Skeletal muscle tissue (tissue), 4 donors: ENCODE measurements around the gene KIF16B. TPM values are rescaled to one million over a fixed set of nuclear protein-coding genes. Genes with fewer than 3 reads are reported as not detected.

ENCODE experiments used
- H3K27ac ChIP-seq: one replicate; pipeline ENCODE4 v1.7.0; 2013; ENCODE audit warnings: mild to moderate bottlenecking, low read depth, low read length, inconsistent platforms
- H3K27me3 ChIP-seq, 3 donors: one replicate each; pipeline ENCODE4 v1.7.0; 2013; ENCODE audit warnings: low read length in 3 of 3; ENCODE audit not compliant: control insufficient read depth in 3 of 3, insufficient read depth in 3 of 3
- H3K36me3 ChIP-seq, 3 donors: one replicate each; pipeline ENCODE4 v1.7.0; 2013; ENCODE audit warnings: low read length in 3 of 3; ENCODE audit not compliant: control insufficient read depth in 3 of 3, insufficient read depth in 3 of 3
- H3K4me1 ChIP-seq, 3 donors: one replicate each; pipeline ENCODE4 v1.7.0; 2013; ENCODE audit warnings: low read length in 3 of 3, mild to moderate bottlenecking in 3 of 3; ENCODE audit not compliant: control insufficient read depth in 3 of 3, insufficient read depth in 3 of 3
- H3K4me3 ChIP-seq, 3 donors: one replicate each; pipeline ENCODE4 v1.7.0; 2013; ENCODE audit warnings: low read length in 3 of 3
- H3K9ac ChIP-seq, 3 donors: one replicate each; pipeline ENCODE4 v1.7.0; 2013; ENCODE audit warnings: low read length in 3 of 3, mild to moderate bottlenecking in 3 of 3, moderate library complexity in 2 of 3, low read depth in 1 of 3
- H3K9me3 ChIP-seq, 3 donors: one replicate each; pipeline ENCODE4 v1.7.0; 2013; ENCODE audit warnings: low read length in 3 of 3; ENCODE audit not compliant: control insufficient read depth in 3 of 3
- total RNA-seq: library from RNA; depleted of rRNA; stranded (reverse); fragments of >200 nt; gene quantifications from one replicate; pipeline ENCODE4 v1.2.3, GENCODE V29; 2014
- donor health status: Osteomylitis.

KIF16B gene
- total RNA-seq, 1 donor from 2014 or later = 42.8 TPM

DNA sequence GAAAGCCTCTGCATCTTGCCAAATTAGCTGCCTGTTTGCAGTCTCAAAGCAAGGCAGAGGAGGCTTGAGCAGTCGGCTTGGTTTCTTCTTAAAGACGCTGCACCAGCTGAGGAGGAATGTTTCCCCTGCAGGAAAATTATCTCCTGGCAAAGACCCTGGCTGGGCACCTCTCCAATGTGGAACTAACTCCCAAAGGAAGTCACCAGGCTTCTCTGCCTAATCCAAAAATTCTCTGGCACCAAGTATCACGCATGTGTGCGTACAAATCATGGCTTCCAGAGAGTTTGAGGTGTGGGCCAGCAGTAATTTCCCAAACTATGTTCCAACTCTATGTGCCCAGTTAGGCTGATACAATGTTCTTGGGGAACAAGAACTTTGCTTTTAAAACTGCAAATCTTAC is 176.2 kb downstream of the KIF16B start:
- Histone ChIP-seq H3K9me3 (no peaks in the 10 kb centered on the region), H3K4me3 (no peak overlapping the region), H3K36me3 (no peaks in the 10 kb centered on the region), H3K27me3 (no peaks in the 10 kb centered on the region), H3K4me1 (peaks cover 13 to 41% (median 34%) of the 10 kb centered on the region in 3 donors), H3K9ac (peak overlapping the region in 1 of 3 donors; percentile 9), H3K27ac (no peak overlapping the region)

DNA sequence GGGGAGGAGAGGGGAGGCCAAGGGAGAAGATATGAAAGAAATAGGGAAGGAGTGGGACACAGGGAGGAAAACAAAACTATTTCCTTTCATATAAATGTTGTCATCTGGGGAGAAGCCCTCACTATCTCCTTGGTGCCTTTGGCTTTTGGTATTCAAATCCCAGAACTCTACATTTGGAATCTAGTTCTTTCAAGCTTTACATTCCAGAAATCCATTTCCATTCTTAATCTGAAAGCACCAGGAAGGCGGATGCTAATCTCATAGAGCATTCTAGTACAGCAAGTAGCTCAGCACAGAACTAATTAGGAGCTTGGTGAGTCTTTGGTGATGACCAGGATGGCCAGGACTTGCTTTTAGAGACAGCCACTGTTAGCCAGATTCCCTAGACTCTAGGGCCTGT is 177.9 kb downstream of the KIF16B start:
- Histone ChIP-seq H3K9me3 (no peaks in the 10 kb centered on the region), H3K27ac (no peak overlapping the region), H3K36me3 (peaks cover 0 to 4% (median 3%) of the 10 kb centered on the region in 3 donors), H3K27me3 (no peaks in the 10 kb centered on the region), H3K4me3 (no peak overlapping the region), H3K4me1 (peaks cover 13 to 29% (median 28%) of the 10 kb centered on the region in 3 donors), H3K9ac (no peak overlapping the region)

DNA sequence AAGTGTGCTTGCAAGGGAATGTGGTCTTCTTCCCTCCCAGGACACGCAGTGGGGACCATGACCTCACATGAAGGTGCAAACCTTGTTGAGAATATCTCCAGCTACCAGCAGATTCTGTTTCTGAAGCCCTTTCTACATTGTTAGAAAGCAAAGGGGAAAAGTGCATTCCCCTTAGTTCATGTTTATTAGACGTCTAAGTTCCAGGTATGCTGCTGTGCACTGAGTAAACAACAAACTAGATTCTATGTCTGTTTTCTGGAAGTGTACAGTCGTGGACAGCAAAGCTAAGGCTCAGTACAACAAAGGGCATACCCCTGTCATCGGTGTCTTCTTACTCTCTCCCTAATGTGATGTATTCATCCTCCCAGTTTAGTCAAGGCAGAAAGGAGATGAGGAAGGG is 178.5 kb downstream of the KIF16B start:
- no peak overlapping the region for H3K27ac ChIP-seq
- no peak overlapping the region for H3K9ac ChIP-seq
- no peaks in the 10 kb centered on the region for H3K9me3 ChIP-seq
- H3K4me3 ChIP-seq = no peak overlapping the region
- H3K27me3 ChIP-seq = no peaks in the 10 kb centered on the region
- H3K36me3 ChIP-seq = peaks cover 0 to 4% (median 3%) of the 10 kb centered on the region in 3 donors
- H3K4me1 ChIP-seq = peaks cover 13 to 23% (median 22%) of the 10 kb centered on the region in 3 donors

DNA sequence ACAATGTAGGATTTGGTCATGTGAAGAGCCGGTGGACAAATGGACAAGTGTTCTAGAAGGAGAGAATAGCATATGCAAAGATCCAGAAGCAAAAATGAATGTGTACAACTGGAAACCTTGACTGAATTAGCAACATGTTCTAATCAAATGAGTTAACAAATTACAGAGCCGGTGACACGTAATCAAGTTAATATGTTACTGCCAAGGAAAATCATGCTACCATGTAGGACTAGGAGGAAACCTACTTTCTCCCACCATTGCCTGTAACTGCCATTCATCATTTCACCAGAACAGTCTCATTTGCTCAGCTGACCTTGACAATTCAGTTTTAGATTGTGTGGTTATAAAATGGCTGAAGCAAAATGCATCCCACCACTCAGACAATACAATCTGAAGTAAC is 179.4 kb downstream of the KIF16B start:
- peaks cover 13 to 18% (median 17%) of the 10 kb centered on the region in 3 donors for H3K4me1 ChIP-seq
- H3K27me3 ChIP-seq = no peaks in the 10 kb centered on the region
- no peaks in the 10 kb centered on the region for H3K9me3 ChIP-seq
- no peak overlapping the region for H3K27ac ChIP-seq
- H3K36me3 ChIP-seq = peaks cover 0 to 4% (median 3%) of the 10 kb centered on the region in 3 donors
- H3K9ac ChIP-seq = no peak overlapping the region
- no peak overlapping the region for H3K4me3 ChIP-seq

DNA sequence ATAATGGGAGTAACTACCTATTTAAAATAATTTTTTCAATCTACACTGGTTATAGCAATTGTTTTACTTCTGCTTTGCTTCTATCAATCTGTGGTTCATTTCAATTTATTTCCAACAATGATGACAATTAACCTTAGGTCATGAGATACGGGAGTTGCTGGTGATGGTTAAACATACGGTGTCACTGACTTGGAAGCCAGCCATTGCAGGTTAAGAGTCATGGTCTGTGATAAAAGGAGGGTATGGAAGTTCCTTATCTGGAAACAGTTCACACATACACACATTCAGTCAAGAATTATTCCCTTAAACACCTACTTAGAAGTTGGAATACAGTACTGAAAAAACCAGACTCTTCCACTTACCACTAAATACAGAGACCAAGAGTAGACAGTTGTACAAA is 180.0 kb downstream of the KIF16B start:
- Histone ChIP-seq H3K9ac (no peak overlapping the region), H3K4me3 (no peak overlapping the region), H3K27me3 (no peaks in the 10 kb centered on the region), H3K36me3 (peaks cover 0 to 4% (median 3%) of the 10 kb centered on the region in 3 donors), H3K4me1 (peaks cover 13 to 18% (median 16%) of the 10 kb centered on the region in 3 donors), H3K27ac (no peak overlapping the region), H3K9me3 (no peaks in the 10 kb centered on the region)

DNA sequence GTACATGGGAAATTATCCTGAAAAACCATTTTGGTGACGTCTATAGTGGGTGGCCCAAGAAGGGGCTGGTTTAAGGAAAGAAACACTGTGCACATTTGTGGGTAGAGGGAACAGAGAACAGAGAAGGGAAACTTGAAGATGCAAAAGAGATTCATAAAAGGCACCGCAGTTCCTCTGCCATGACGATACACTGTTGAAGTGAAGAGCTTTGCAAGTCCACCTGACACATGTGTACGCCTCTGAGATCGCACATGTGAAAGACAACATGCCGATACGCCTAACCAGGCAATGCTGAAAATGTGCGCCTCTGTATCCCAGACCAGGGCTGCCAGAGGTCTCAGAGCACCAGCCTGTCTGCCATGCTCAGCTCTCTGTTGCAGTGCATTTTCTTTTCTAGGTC is 180.9 kb downstream of the KIF16B start:
- no peaks in the 10 kb centered on the region for H3K27me3 ChIP-seq
- H3K9ac ChIP-seq = no peak overlapping the region
- H3K36me3 ChIP-seq = peaks cover 2 to 4% (median 3%) of the 10 kb centered on the region in 3 donors
- H3K4me3 ChIP-seq = no peak overlapping the region
- H3K9me3 ChIP-seq = no peaks in the 10 kb centered on the region
- no peak overlapping the region for H3K27ac ChIP-seq
- H3K4me1 ChIP-seq = peaks cover 5 to 8% (median 8%) of the 10 kb centered on the region in 3 donors

DNA sequence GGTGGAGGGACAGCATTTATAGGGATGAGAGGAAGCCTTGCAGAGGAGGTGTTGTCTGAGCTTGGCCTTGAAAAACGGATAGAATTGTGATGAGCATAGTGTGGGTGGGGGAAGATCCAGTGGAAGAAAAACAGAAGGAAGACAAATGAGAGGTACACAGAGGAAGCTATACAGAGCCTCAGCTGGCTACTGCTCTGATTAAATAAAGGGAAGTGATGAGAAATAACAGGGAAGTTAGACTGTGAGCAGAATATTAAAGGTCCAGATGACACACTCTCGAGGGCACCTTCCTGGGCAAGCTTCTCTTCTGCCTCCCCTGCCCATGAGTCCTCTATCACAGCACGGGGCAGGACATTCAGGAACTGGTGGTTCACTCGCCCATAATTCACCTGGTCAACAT is 182.3 kb downstream of the KIF16B start:
- H3K27me3 ChIP-seq = no peaks in the 10 kb centered on the region
- H3K9ac ChIP-seq = no peak overlapping the region
- H3K36me3 ChIP-seq = peaks cover 2 to 4% (median 3%) of the 10 kb centered on the region in 3 donors

DNA sequence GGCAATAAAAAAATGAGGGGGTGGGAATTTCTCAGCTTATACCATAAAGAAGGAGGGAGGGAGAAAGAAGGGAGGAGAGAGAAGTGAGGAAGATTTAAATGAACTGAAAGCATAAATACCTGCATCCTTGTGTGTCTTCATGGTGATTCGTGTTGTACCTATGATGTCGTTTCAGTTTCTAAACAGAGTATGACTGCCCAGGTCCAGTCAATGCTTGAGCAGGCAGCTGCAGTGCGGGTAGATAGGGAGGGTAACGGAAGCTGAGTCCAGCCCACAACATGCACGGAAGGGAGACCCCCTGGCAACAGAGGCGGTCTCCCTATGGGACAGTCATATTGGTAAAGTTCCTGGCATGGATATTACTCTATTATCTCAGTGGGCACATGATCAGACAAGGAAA is 184.5 kb downstream of the KIF16B start:
- peaks cover 3 to 7% (median 5%) of the 10 kb centered on the region in 3 donors for H3K36me3 ChIP-seq
- no peak overlapping the region for H3K4me3 ChIP-seq
- no peak overlapping the region for H3K9ac ChIP-seq
- no peaks in the 10 kb centered on the region for H3K4me1 ChIP-seq
- no peak overlapping the region for H3K27ac ChIP-seq
- no peaks in the 10 kb centered on the region for H3K9me3 ChIP-seq
- H3K27me3 ChIP-seq = no peaks in the 10 kb centered on the region

More for the DNA sequence above, 182.3 kb downstream of the KIF16B start:
- Histone ChIP-seq H3K9me3 (no peaks in the 10 kb centered on the region), H3K27ac (no peak overlapping the region), H3K4me3 (no peak overlapping the region), H3K4me1 (no peaks in the 10 kb centered on the region)

DNA sequence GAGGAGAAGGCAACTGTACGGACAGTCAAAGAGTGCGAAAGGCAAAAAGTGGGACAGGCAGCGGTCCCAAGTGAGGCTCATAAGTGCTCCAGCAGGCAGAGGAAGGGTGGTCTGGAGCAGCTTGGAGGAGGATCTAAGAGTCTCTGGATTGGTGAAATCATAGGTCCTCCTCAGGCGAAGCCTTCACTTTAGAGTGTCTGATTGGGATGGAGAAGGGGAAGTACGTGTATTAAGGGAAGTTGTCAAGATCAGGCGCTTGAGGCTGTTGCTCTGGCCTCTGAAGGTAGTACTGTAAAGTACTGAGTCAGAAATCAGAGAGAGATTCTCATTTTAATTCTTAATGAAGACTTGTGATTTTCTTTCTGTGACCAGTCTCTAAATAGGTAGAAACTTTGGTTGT is 185.6 kb downstream of the KIF16B start:
- Histone ChIP-seq H3K9me3 (no peaks in the 10 kb centered on the region), H3K4me1 (no peaks in the 10 kb centered on the region), H3K36me3 (peaks cover 3 to 7% (median 5%) of the 10 kb centered on the region in 3 donors), H3K27me3 (no peaks in the 10 kb centered on the region), H3K27ac (no peak overlapping the region), H3K4me3 (no peak overlapping the region), H3K9ac (no peak overlapping the region)

DNA sequence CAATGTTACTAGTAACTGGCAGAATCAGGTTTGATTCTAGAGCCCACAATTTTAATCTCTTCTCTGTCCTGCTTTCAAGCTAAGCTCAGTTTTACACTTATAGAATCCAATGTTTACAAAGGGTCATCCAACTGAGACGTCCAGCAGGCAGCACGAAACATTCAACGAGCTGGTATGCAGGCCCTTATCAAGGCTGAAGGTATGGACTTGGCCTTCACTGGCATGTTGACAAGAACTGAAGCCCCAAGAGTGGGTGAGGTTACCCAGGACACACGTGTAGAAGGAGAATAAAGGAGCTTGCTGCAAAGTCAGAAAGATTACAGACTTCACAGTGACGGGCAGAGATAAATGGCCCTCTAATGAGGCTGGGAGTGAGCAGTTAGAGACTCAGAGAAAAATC is 187.4 kb downstream of the KIF16B start:
- Histone ChIP-seq H3K4me1 (no peaks in the 10 kb centered on the region), H3K27me3 (no peaks in the 10 kb centered on the region), H3K9me3 (no peaks in the 10 kb centered on the region), H3K36me3 (peaks cover 0 to 5% (median 3%) of the 10 kb centered on the region in 3 donors), H3K9ac (no peak overlapping the region), H3K4me3 (no peak overlapping the region), H3K27ac (no peak overlapping the region)
